ENCODE measurements around the gene HIP1R.
"Not testable (repeated sequence)": the region's sequence is repeated elsewhere in the genome, so short reads cannot be mapped to it uniquely, and the experiment has no call there.

Gene HIP1R

GRCh38 chr12:122876281-122876680 is 41.0 kb downstream of the HIP1R start:
- DNase-seq (ENCODE audit: low spot score): not testable (repeated sequence)

DNA sequence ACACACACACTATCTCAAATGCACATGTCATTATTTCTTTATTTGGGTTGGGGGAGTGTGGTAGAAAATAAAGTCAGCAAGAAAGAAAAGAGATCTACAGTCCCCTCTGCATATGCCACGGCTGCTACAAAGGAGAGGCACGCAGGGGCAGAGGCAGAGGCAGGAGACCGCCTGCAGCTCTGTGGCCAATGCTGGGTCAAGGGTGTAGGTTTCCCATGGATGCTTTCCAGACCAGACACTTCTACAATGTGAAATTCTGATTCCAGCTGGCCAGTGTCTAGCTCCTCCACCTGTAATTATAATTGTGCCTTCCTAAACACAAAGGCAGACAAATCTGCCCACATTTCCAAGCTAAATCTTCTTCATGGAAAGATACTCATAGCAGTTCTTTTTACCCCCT is 41.5 kb downstream of the HIP1R start:
- no peak for DNase-seq (ENCODE audit: low spot score)

GRCh38 chr12:122878780-122879612 is 43.7 kb downstream of the HIP1R start:
- DNase-seq (ENCODE audit: low spot score): no peak

GRCh38 chr12:122880155-122880667 is 45.0 kb downstream of the HIP1R start:
- no peak for DNase-seq (ENCODE audit: low spot score)

GRCh38 chr12:122880668-122881067 is 45.4 kb downstream of the HIP1R start:
- DNase-seq (ENCODE audit: low spot score): no peak

DNA sequence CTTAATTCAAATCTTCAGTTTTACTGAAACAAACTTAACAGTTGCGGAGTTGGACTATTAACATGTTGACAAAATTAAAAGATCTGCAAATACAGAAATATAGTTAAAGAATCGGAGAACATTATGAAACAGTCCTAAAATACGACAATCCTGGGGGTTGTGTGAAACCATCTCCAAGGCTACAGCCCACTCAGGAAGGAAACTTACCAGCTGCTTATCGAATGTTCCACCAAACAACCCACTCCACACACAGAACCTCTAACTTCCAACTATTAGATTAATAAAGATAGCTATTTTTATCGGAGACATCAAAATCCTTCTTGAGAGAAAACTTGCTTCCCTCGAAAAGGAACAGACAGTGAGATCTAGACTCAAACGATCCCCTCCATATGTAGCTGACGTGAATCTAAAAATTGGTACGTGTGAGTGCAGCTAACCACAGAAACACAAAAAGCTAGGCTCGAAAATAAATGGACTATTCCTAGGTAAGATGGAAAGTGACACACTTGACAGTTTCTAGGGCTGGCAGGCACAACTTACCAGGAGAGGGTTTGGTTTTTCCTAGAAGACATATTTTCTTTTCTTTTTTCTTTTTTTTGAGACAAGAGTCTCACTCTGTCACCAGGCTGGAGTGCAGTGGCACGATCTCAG is 47.8 kb downstream of the HIP1R start:
- DNase-seq (ENCODE audit: low spot score): no peak

- DNase-seq (ENCODE audit: low spot score): no peak
Measured at GRCh38 chr12:122884091-122884826, 49.0 kb downstream of the HIP1R start.

DNA sequence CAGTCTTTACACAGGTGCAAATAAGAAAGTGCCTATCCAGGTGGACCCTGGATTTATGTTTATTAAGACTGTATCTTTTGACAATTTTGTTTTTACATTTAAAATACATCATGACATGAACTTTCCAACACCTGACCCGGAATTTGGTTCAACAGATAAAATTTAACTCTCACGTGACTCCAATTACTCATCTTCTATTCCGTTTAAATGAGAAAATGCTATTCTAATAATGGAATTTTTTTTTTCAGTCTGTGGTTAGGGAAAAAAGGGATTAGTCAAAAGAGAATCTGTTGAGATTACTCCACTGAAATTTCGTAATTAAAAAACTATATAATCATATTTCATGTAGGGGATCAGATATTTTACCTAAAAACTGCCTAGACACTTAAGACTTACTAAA is 49.6 kb downstream of the HIP1R start:
- DNase-seq (ENCODE audit: low spot score): no peak

GRCh38 chr12:122886161-122886560 is 50.9 kb downstream of the HIP1R start:
- DNase-seq (ENCODE audit: low spot score): no peak

GRCh38 chr12:122886851-122887818 is 51.9 kb downstream of the HIP1R start:
- DNase-seq (ENCODE audit: low spot score): peak; percentile 94

DNA sequence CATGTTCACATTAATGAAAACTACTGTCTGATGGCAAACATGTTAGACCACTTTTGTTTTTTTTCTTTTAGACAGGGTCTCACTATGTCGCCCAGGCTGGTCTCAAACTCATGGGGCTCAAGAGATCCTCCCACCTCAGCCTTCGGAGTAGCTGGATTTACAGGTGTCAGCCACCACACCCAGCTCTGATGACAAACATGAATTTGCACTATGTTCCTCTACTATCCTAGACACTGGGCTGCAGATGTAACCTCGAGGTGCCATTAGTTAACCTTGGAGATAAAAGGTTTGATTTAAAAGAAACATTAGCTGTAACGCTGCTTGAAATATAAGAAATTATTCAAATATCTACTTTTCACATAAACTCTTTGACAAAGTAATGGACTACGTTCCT is 52.6 kb downstream of the HIP1R start:
- no peak for DNase-seq (ENCODE audit: low spot score)

DNA sequence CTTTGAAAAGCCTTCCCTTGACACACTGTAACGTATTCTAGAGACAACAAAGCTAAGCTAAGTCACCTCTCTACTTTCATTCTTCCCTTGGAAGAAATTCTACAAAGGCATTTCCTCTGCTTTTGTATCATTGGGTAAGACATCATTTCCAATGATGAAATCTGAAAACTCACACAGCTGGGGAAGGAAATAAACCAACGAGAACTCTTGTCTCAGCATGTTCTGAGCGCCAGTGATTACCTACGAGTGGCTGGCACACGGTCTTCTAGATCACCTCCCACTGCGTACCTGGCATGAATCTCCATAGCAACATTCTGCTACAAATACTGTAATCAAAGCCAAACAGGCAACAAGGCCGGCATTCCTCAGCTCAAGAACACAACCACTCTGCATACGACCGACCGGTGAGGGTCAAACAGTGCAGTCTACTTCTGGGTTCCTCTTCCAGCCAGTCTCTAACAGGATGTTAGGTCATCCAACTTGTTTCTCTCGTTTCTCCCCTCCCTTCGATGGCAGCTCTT is 53.0 kb downstream of the HIP1R start:
- DNase-seq (ENCODE audit: low spot score): peak; percentile 97

DNA sequence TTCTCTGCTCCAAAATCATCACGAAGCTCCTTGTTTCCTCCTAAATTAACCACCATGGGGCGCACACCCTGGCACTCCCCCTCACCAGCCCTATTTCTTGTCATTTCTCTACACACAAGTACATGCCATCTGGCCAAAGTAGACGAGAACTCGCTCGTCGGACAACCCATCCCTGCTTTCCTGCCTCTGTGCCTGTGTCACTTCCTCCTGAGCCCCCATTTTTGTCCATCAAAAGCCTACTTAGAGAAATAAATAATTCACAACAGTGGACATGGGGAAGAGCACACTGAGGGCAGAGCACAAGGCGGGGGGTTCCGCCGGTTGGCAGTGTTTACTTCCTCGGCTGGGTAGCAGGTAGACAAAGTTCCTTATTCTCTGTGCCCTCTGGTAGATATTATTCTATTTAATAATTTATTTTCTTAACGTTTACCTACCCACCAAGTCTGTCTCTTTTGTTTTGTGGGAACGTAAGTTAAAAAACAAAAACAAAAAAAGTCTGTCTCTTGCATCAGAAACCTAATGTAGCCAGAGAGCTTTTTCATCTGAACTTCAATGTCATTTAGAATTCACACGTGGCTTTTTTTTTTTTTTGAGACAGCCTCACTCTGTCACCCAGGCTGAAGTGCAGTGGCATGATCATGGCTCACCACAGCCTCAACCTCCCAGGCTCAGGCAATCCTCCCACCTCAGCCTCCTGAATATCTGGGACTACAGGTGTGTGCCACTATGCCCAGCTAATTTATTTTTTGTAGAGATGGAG is 54.7 kb downstream of the HIP1R start:
- DNase-seq (ENCODE audit: low spot score): no peak

DNA sequence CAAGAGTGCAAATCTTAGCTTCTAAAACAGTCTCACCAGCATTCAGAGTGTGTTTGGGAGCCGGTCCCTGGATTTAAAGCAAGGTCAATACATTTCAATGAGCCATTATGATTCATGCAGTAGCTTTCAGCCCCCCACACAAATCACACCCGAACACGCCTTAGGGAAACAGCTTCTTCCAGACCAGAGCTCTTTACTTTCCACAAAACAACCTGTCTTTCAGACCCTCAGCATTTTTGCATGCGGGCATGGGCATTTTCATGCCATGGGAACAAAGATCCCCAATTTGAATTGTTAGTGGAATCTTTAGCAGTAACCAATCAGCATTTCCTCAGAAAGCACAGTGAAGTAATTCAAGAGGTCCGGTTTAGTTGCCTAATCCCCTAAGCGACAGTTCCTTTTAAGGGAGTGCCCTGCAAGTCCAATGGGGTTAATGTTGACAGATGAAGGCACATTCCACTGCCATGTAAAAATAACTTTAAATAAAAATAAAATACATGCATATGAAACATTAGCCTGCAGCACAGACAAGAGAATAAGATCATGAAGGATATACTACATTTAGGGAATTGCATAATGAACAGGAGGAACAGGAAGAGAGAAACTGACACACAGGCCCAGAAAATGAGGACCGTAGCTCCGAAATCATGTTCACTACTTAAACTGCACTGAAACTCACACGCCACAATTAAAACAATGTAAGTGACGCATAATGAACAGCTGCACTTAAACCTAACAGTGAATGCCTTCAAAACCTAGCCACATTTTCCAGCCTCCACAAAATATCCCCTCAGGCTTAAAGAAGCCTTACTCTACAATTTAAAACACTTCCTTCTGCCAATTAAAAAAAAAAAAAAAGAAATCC is 56.6 kb downstream of the HIP1R start:
- peak; percentile 42 for DNase-seq (ENCODE audit: low spot score)

GRCh38 chr12:122892724-122893123 is 57.5 kb downstream of the HIP1R start:
- DNase-seq (ENCODE audit: low spot score): not testable (repeated sequence)

DNA sequence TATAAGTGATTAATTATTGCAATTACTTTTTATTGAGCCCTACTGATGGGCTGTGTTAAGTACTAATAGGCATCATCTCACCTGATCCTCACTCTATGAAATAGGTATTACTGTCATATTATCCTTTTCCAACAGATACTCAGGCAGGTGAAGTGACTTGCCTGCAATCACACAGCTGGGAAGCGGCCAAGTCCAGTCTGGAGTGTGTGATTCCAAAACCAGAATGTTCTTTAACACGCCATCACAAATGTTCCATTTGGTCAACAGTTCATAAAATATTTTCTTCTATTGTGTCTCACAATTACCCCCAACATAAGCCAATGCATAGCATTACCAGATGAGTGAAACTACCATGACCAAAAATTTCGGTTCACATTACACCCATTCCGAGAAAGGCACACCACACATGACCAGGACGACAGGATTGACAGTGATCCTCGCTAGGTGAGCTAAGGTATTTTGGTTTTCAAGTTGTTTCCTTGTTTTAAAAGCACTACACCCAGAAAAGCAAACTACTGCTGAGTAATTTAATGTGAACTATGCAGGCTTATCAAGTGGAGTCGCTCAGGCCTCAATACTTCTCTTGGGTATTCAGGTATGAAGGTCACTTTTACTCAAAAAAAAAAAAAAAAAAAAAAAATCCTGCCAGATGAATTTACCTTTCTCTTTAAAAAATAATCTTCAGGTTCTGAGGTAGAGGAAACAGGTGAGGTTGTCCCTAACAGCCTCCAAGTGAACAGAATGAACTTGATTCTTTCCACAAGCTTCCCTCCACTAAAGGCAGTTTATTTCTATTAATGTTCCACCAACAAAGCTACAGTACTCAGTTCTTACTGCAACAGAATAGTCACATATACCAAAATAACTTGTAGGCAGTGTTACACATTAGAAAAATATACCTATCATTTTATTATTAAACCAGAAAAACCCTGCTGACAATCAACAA is 58.2 kb downstream of the HIP1R start:
- peak; percentile 61 for DNase-seq (ENCODE audit: low spot score)

DNA sequence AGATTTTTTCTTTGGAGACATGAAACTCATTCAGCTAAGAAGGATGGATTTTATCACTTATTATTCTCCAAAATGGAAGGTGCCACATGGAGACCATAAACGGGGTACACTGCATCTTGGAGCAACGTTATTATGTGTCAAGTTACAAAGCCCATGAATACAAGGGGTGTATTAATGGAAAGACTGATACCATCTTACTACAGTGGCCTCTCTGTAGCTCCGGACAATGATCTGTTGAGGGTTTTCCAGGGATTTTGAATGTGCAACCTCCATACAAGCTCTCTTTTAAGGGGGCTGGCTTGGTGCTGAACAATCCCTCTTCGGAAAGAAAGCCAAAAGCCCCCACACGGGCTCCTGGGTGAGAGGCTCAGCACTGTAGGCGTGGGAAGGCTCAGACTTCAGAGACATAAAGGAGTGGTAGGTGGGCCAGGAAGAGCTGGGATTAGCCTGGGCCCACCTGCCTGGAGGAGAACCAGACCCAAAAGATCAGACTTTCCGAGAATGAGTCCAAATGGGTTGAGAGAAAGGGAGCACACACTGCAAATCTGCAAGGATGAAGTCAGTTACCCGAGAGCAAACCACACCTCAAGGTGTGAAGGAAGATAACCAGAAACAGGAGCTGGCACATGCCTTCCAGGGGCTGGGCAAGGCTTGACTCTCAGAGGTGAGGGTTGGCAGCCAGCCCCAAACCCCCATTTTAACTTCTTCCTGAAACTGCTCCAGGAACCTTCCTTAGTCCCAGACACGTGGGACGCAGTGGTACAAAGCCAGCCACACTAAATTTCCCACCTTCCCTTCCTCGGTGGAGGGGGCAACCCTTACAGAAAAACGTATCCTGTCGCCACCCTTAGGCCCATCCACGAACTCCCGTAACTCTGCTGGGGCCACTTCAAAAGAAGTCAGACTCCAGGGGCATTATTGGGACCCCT is 59.2 kb downstream of the HIP1R start:
- DNase-seq (ENCODE audit: low spot score): peak; percentile 50
